ENCODE data around the gene APCDD1L. TPM values are rescaled to one million over a fixed set of nuclear protein-coding genes. Genes with fewer than 3 reads are reported as not detected.
"Not testable (repeated sequence)": the region's sequence is repeated elsewhere in the genome, so short reads cannot be mapped to it uniquely, and the experiment has no call there.

Gene APCDD1L
- total RNA-seq, 1 donor from 2014 or later, result not detected

GRCh38 chr20:58511364-58511763, 3.8 kb downstream of the APCDD1L start:
- Mint-ChIP-seq H3K4me3 (ENCODE audit: unreplicated experiment) (no peak overlapping the region), H3K36me3 (ENCODE audit: unreplicated experiment) (peaks cover 8% of the 10 kb centered on the region), H3K4me1 (ENCODE audit: low read depth, unreplicated experiment) (no peaks in the 10 kb centered on the region), H3K9me3 (ENCODE audit: unreplicated experiment) (peaks cover 4% of the 10 kb centered on the region), H3K27me3 (ENCODE audit: unreplicated experiment) (peaks cover 11% of the 10 kb centered on the region), H3K27ac (ENCODE audit: unreplicated experiment) (no peak overlapping the region)
- TF ChIP-seq CTCF (IDR thresholded peaks at IDR 0.05; ENCODE audit: partially characterized antibody, unreplicated experiment), result no peak
- no peak for DNase-seq

- H3K27ac Mint-ChIP-seq (ENCODE audit: unreplicated experiment), result no peak overlapping the region
- no peak overlapping the region for H3K4me3 Mint-ChIP-seq (ENCODE audit: unreplicated experiment)
- H3K9me3 Mint-ChIP-seq (ENCODE audit: unreplicated experiment), result peaks cover 4% of the 10 kb centered on the region
- TF ChIP-seq CTCF (IDR thresholded peaks at IDR 0.05; ENCODE audit: partially characterized antibody, unreplicated experiment), result no peak
- peaks cover 8% of the 10 kb centered on the region for H3K36me3 Mint-ChIP-seq (ENCODE audit: unreplicated experiment)
- no peak for DNase-seq
- H3K27me3 Mint-ChIP-seq (ENCODE audit: unreplicated experiment), result peaks cover 11% of the 10 kb centered on the region
- H3K4me1 Mint-ChIP-seq (ENCODE audit: low read depth, unreplicated experiment), result no peaks in the 10 kb centered on the region
Measured at GRCh38 chr20:58510921-58511320, 4.3 kb downstream of the APCDD1L start.

GRCh38 chr20:58508762-58509395, 6.3 kb downstream of the APCDD1L start:
- Mint-ChIP-seq H3K27ac (ENCODE audit: unreplicated experiment) (no peak overlapping the region), H3K36me3 (ENCODE audit: unreplicated experiment) (peaks cover 12% of the 10 kb centered on the region), H3K27me3 (ENCODE audit: unreplicated experiment) (peaks cover 8% of the 10 kb centered on the region), H3K4me3 (ENCODE audit: unreplicated experiment) (no peak overlapping the region), H3K9me3 (ENCODE audit: unreplicated experiment) (peaks cover 12% of the 10 kb centered on the region), H3K4me1 (ENCODE audit: low read depth, unreplicated experiment) (no peaks in the 10 kb centered on the region)
- no peak for DNase-seq
- TF ChIP-seq CTCF (IDR thresholded peaks at IDR 0.05; ENCODE audit: partially characterized antibody, unreplicated experiment), result no peak

GRCh38 chr20:58506999-58507398, 8.2 kb downstream of the APCDD1L start:
- Mint-ChIP-seq H3K36me3 (ENCODE audit: unreplicated experiment) (peaks cover 15% of the 10 kb centered on the region), H3K9me3 (ENCODE audit: unreplicated experiment) (peaks cover 12% of the 10 kb centered on the region)
- not testable (repeated sequence) for DNase-seq; H3K4me1 Mint-ChIP-seq (ENCODE audit: low read depth, unreplicated experiment); H3K4me3 Mint-ChIP-seq (ENCODE audit: unreplicated experiment); H3K27me3 Mint-ChIP-seq (ENCODE audit: unreplicated experiment); H3K27ac Mint-ChIP-seq (ENCODE audit: unreplicated experiment)

GRCh38 chr20:58504566-58504965, 10.6 kb downstream of the APCDD1L start:
- DNase-seq, result no peak
- no peak overlapping the region for H3K4me3 Mint-ChIP-seq (ENCODE audit: unreplicated experiment)
- H3K27ac Mint-ChIP-seq (ENCODE audit: unreplicated experiment), result no peak overlapping the region
- peaks cover 3% of the 10 kb centered on the region for H3K27me3 Mint-ChIP-seq (ENCODE audit: unreplicated experiment)
- H3K36me3 Mint-ChIP-seq (ENCODE audit: unreplicated experiment), result peaks cover 15% of the 10 kb centered on the region
- TF ChIP-seq CTCF (IDR thresholded peaks at IDR 0.05; ENCODE audit: partially characterized antibody, unreplicated experiment), result no peak
- H3K4me1 Mint-ChIP-seq (ENCODE audit: low read depth, unreplicated experiment), result no peaks in the 10 kb centered on the region
- H3K9me3 Mint-ChIP-seq (ENCODE audit: unreplicated experiment), result peaks cover 20% of the 10 kb centered on the region
